SK-N-SH treated with all-trans-retinoic acid at 6 μM for 48 hours (cell line): ENCODE data around the gene PALMD.

Experiments used
- ATAC-seq: fragments of 200-7000 bp; cut with Tn5 transposase; 3 replicates; pipeline ENCODE4 v1.9.1; 2020; ENCODE audit warnings: mild to moderate bottlenecking, moderate library complexity
- ARNTL ChIP-seq: fragments of 450-650 bp; formaldehyde crosslinking; IDR thresholded peaks from 2 replicates; pipeline ENCODE4 v1.5.0; 2020; ENCODE audit warnings: low read depth, mild to moderate bottlenecking, moderate library complexity, borderline replicate concordance
- BACH2 ChIP-seq: fragments of 250-450 bp; sonication (Bioruptor Pico); IDR thresholded peaks from 2 replicates; pipeline ENCODE4 v1.9.0; 2021; ENCODE audit warnings: mild to moderate bottlenecking, borderline replicate concordance
- CSDC2 ChIP-seq: fragments of 250-450 bp; sonication (Bioruptor Pico); IDR thresholded peaks from 2 replicates; pipeline ENCODE4 v1.5.0; 2020; ENCODE audit warnings: mild to moderate bottlenecking, moderate library complexity
- ESRRG ChIP-seq: fragments of 250-450 bp; sonication (Bioruptor Pico); IDR thresholded peaks from 2 replicates; pipeline ENCODE4 v1.6.1; 2021; ENCODE audit warnings: mild to moderate bottlenecking
- GLIS3 ChIP-seq: fragments of 250-450 bp; sonication (Bioruptor Pico); IDR thresholded peaks from 2 replicates; pipeline ENCODE4 v1.5.0; 2020; ENCODE audit warnings: mild to moderate bottlenecking, moderate library complexity
- ISL1 ChIP-seq: fragments of 250-450 bp; sonication (Bioruptor Pico); IDR thresholded peaks from 2 replicates; pipeline ENCODE4 v2.1.2; 2022; ENCODE audit warnings: mild to moderate bottlenecking, moderate library complexity
- OSR1 ChIP-seq: fragments of 250-450 bp; sonication (Bioruptor Pico); IDR thresholded peaks from 2 replicates; pipeline ENCODE4 v1.8.0; 2022; ENCODE audit warnings: moderate library complexity, mild to moderate bottlenecking, inconsistent platforms
- PATZ1 ChIP-seq: fragments of 250-450 bp; sonication (Bioruptor Pico); IDR thresholded peaks from 2 replicates; pipeline ENCODE4 v1.8.0; 2020; ENCODE audit warnings: mild to moderate bottlenecking, moderate library complexity, borderline replicate concordance
- POU6F1 ChIP-seq: fragments of 250-450 bp; sonication (Bioruptor Pico); IDR thresholded peaks from 2 replicates; pipeline ENCODE4 v1.8.0; 2021; ENCODE audit warnings: low read depth, mild to moderate bottlenecking, moderate library complexity, borderline replicate concordance
- PPARA ChIP-seq: fragments of 250-450 bp; sonication (Bioruptor Pico); IDR thresholded peaks from 2 replicates; pipeline ENCODE4 v1.5.0; 2020; ENCODE audit warnings: mild to moderate bottlenecking, borderline replicate concordance
- SNAI2 ChIP-seq: fragments of 250-450 bp; sonication (Bioruptor Pico); IDR thresholded peaks from 2 replicates; pipeline ENCODE4 v1.5.0; 2020; ENCODE audit warnings: mild to moderate bottlenecking, moderate library complexity
- TCF4 ChIP-seq: fragments of 250-450 bp; sonication (Bioruptor Pico); IDR thresholded peaks from 2 replicates; pipeline ENCODE4 v1.8.0; 2021; ENCODE audit warnings: mild to moderate bottlenecking, moderate library complexity, borderline replicate concordance
- TOX ChIP-seq: fragments of 250-450 bp; sonication (Bioruptor Pico); IDR thresholded peaks from 2 replicates; pipeline ENCODE4 v1.8.0; 2021; ENCODE audit warnings: mild to moderate bottlenecking, moderate library complexity, borderline replicate concordance
- TSHZ2 ChIP-seq: fragments of 250-450 bp; sonication (Bioruptor Pico); IDR thresholded peaks from 2 replicates; pipeline ENCODE4 v1.5.0; 2020; ENCODE audit warnings: mild to moderate bottlenecking, moderate library complexity
- ZC3H10 ChIP-seq: fragments of 250-450 bp; sonication (Bioruptor Pico); IDR thresholded peaks from 2 replicates; pipeline ENCODE4 v1.5.1; 2021; ENCODE audit warnings: mild to moderate bottlenecking, moderate library complexity
- ZFP3 ChIP-seq: fragments of 250-450 bp; sonication (Bioruptor Pico); IDR thresholded peaks from 2 replicates; pipeline ENCODE4 v1.5.0; 2020; ENCODE audit warnings: mild to moderate bottlenecking, moderate library complexity
- ZFP30 ChIP-seq: fragments of 450-650 bp; formaldehyde crosslinking; IDR thresholded peaks from 2 replicates; pipeline ENCODE4 v1.5.0; 2022; ENCODE audit warnings: mild to moderate bottlenecking, moderate library complexity
- ZNF565 ChIP-seq: fragments of 450-650 bp; formaldehyde crosslinking; conservative IDR thresholded peaks from 2 replicates; pipeline ENCODE4 v1.5.0; 2020; ENCODE audit warnings: low read depth, mild to moderate bottlenecking, moderate library complexity
- ZNF70 ChIP-seq: fragments of 450-650 bp; formaldehyde crosslinking; IDR thresholded peaks from 2 replicates; pipeline ENCODE4 v1.5.0; 2020; ENCODE audit warnings: mild to moderate bottlenecking, moderate library complexity
- ZNF8 ChIP-seq: fragments of 450-650 bp; formaldehyde crosslinking; IDR thresholded peaks from 2 replicates; pipeline ENCODE4 v1.5.0; 2020; ENCODE audit warnings: mild to moderate bottlenecking, moderate library complexity
- TF ChIP-seq, protein P1 (sequence below): fragments of 250-450 bp; sonication (Bioruptor Pico); IDR thresholded peaks from 2 replicates; pipeline ENCODE4 v1.5.1; 2020; ENCODE audit warnings: low read depth, mild to moderate bottlenecking, moderate library complexity
- TF ChIP-seq, protein P2 (sequence below): fragments of 250-450 bp; sonication (Bioruptor Pico); IDR thresholded peaks from 2 replicates; pipeline ENCODE4 v1.5.1; 2021; ENCODE audit warnings: mild to moderate bottlenecking, moderate library complexity

Gene PALMD

GRCh38 chr1:99650030-99650429 is 4.1 kb downstream of the PALMD start:
- ATAC-seq, result no peak
- TF ChIP-seq TCF4 (CRISPR knock-in tag) (no peak), PATZ1 (CRISPR knock-in tag) (no peak), SNAI2 (no peak), OSR1 (no peak), CSDC2 (CRISPR knock-in tag) (no peak), ISL1 (CRISPR knock-in tag) (no peak), ARNTL (CRISPR knock-in tag) (no peak), PPARA (no peak), GLIS3 (CRISPR knock-in tag) (no peak)
- TF ChIP-seq, all 23 proteins: peak for 0

DNA sequence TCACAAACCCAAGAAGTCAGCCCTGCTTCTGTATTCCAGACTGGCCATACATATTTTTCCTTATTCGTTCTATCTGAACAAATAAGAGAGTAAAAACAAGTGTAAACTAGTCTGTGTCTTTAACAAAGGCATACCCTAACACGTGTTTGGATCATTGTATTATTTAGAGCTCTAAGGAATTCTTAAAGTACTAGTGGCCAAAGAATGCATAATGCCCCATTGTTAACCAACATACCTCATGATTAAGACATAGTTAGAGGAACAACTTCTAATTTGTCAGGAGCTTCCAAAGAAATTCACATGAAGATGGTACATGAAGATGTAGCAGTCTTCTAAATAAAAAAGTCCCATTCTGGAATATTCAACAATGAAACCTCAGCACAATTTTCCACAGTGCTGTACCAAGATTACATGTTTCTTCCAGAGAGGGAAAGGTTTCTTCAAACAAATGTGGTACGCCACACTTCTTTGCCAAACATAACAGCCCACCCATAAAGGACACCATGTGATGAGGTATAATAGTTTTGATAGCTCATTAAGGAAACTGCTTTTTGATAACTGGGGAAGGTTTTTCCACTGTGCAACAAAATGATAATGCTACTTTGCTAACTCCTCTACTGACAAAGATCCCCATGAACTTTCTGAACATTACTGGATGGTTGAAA is 5.0 kb downstream of the PALMD start:
- no peak for TF ChIP-seq PATZ1 (CRISPR knock-in tag)
- TF ChIP-seq TSHZ2, result no peak
- no peak for TF ChIP-seq TCF4 (CRISPR knock-in tag)
- TF ChIP-seq ZNF565 (CRISPR knock-in tag), result no peak
- no peak for TF ChIP-seq OSR1
- no peak for TF ChIP-seq ZFP3 (CRISPR knock-in tag)
- no peak for TF ChIP-seq BACH2 (CRISPR knock-in tag)
- TF ChIP-seq ZNF8 (CRISPR knock-in tag), result no peak
- TF ChIP-seq, protein P1, sequence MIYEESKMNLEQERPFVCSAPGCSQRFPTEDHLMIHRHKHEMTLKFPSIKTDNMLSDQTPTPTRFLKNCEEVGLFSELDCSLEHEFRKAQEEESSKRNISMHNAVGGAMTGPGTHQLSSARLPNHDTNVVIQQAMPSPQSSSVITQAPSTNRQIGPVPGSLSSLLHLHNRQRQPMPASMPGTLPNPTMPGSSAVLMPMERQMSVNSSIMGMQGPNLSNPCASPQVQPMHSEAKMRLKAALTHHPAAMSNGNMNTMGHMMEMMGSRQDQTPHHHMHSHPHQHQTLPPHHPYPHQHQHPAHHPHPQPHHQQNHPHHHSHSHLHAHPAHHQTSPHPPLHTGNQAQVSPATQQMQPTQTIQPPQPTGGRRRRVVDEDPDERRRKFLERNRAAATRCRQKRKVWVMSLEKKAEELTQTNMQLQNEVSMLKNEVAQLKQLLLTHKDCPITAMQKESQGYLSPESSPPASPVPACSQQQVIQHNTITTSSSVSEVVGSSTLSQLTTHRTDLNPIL, result no peak
- TF ChIP-seq ISL1 (CRISPR knock-in tag), result no peak
- TF ChIP-seq SNAI2, result no peak
- no peak for TF ChIP-seq ZC3H10 (CRISPR knock-in tag)
- no peak for TF ChIP-seq TOX (CRISPR knock-in tag)
- no peak for TF ChIP-seq ARNTL (CRISPR knock-in tag)
- TF ChIP-seq, all 23 proteins: peak for 0
- no peak for ATAC-seq

DNA sequence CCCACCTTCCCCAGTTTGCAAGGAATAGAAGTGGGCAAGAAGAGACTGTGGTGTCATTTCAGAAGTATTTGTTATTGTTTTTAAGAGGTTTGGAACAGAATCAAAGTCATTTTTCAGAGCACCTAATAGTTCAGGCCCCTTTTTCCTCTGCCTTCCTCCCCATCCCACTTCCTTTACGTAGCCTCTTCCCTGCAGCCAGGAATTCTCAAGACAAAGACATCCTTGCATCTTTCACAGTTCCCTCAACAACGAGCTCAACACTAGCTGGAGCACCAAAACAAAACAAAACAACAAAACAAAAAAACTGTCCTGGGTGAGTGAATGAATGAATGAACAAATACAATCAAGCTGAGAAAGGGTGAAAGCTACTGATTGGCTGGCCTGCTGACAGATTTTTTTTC is 7.0 kb downstream of the PALMD start:
- no peak for ATAC-seq
- TF ChIP-seq ZFP30 (CRISPR knock-in tag) (no peak), ZFP3 (CRISPR knock-in tag) (no peak), ARNTL (CRISPR knock-in tag) (no peak), PATZ1 (CRISPR knock-in tag) (no peak), POU6F1 (CRISPR knock-in tag) (no peak), ESRRG (no peak), TOX (CRISPR knock-in tag) (no peak), GLIS3 (CRISPR knock-in tag) (no peak), TCF4 (CRISPR knock-in tag) (no peak), ZNF70 (CRISPR knock-in tag) (no peak), ISL1 (CRISPR knock-in tag) (no peak), ZC3H10 (CRISPR knock-in tag) (no peak), BACH2 (CRISPR knock-in tag) (no peak), PPARA (no peak)
- TF ChIP-seq, protein P2, sequence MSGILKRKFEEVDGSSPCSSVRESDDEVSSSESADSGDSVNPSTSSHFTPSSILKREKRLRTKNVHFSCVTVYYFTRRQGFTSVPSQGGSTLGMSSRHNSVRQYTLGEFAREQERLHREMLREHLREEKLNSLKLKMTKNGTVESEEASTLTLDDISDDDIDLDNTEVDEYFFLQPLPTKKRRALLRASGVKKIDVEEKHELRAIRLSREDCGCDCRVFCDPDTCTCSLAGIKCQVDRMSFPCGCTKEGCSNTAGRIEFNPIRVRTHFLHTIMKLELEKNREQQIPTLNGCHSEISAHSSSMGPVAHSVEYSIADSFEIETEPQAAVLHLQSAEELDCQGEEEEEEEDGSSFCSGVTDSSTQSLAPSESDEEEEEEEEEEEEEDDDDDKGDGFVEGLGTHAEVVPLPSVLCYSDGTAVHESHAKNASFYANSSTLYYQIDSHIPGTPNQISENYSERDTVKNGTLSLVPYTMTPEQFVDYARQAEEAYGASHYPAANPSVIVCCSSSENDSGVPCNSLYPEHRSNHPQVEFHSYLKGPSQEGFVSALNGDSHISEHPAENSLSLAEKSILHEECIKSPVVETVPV (CRISPR knock-in tag), result no peak
- TF ChIP-seq, protein P1, result no peak
